ENCODE measurements around the gene IFIH1. TPM values are rescaled to one million over a fixed set of nuclear protein-coding genes. Genes with fewer than 3 reads are reported as not detected.
A peak's percentile ranks its signal among the peaks of the same experiment; 100 is the strongest.

IFIH1 gene
- total RNA-seq, 1 donor, result 7.7 TPM

GRCh38 chr2:162232027-162232426, 86.5 kb downstream of the IFIH1 start:
- H3K4me3 ChIP-seq (ENCODE audit: low read depth, low read length), result no peak overlapping the region
- no peak for TF ChIP-seq CTCF (IDR thresholded peaks at IDR 0.05; ENCODE audit: insufficient read depth, low read length)
- DNase-seq (ENCODE audit: low read depth), result no peak

- DNase-seq (ENCODE audit: low read depth), result no peak
- no peak overlapping the region for H3K4me3 ChIP-seq (ENCODE audit: low read depth, low read length)
- TF ChIP-seq CTCF (IDR thresholded peaks at IDR 0.05; ENCODE audit: insufficient read depth, low read length), result no peak
Measured at GRCh38 chr2:162230761-162231160, 87.7 kb downstream of the IFIH1 start.

- TF ChIP-seq CTCF (IDR thresholded peaks at IDR 0.05; ENCODE audit: insufficient read depth, low read length), result no peak
- H3K4me3 ChIP-seq (ENCODE audit: low read depth, low read length), result no peak overlapping the region
- peak; percentile 33 for DNase-seq (ENCODE audit: low read depth)
Measured at GRCh38 chr2:162226836-162227235, 91.6 kb downstream of the IFIH1 start.

GRCh38 chr2:162221064-162221463, 97.4 kb downstream of the IFIH1 start:
- TF ChIP-seq CTCF (IDR thresholded peaks at IDR 0.05; ENCODE audit: insufficient read depth, low read length), result peak; percentile 97
- DNase-seq (ENCODE audit: low read depth), result peak; percentile 77
- no peak overlapping the region for H3K4me3 ChIP-seq (ENCODE audit: low read depth, low read length)

- TF ChIP-seq CTCF (IDR thresholded peaks at IDR 0.05; ENCODE audit: insufficient read depth, low read length), result no peak
- no peak overlapping the region for H3K4me3 ChIP-seq (ENCODE audit: low read depth, low read length)
- DNase-seq (ENCODE audit: low read depth), result no peak
Measured at GRCh38 chr2:162220368-162220767, 98.1 kb downstream of the IFIH1 start.

GRCh38 chr2:162219426-162219825, 99.1 kb downstream of the IFIH1 start:
- DNase-seq (ENCODE audit: low read depth), result no peak
- no peak overlapping the region for H3K4me3 ChIP-seq (ENCODE audit: low read depth, low read length)
- TF ChIP-seq CTCF (IDR thresholded peaks at IDR 0.05; ENCODE audit: insufficient read depth, low read length), result no peak

GRCh38 chr2:162217598-162217997, 100.9 kb downstream of the IFIH1 start:
- H3K4me3 ChIP-seq (ENCODE audit: low read depth, low read length), result no peak overlapping the region
- TF ChIP-seq CTCF (IDR thresholded peaks at IDR 0.05; ENCODE audit: insufficient read depth, low read length), result no peak
- peak; percentile 30 for DNase-seq (ENCODE audit: low read depth)
